Ishikawa (cell line): ENCODE measurements around the gene EYA2.

ENCODE experiments used
- CEBPB ChIP-seq: IDR thresholded peaks from 2 replicates; pipeline ENCODE4 v1.6.1; 2012
- CREB1 ChIP-seq: IDR thresholded peaks from 2 replicates; pipeline ENCODE4 v1.6.1; 2012; ENCODE audit warnings: low read depth
- EGR1 ChIP-seq: IDR thresholded peaks from 2 replicates; pipeline ENCODE4 v1.6.1; 2012
- EP300 ChIP-seq: IDR thresholded peaks from 2 replicates; pipeline ENCODE4 v1.6.1; 2012; ENCODE audit warnings: borderline replicate concordance
- FOXM1 ChIP-seq: IDR thresholded peaks from 2 replicates; pipeline ENCODE4 v1.6.1; 2012; ENCODE audit warnings: low read depth, borderline replicate concordance
- NFIC ChIP-seq: IDR thresholded peaks from 2 replicates; pipeline ENCODE4 v1.6.1; 2012
- RAD21 ChIP-seq: IDR thresholded peaks from 2 replicates; pipeline ENCODE4 v1.6.1; 2012; ENCODE audit warnings: low read depth
- TAF1 ChIP-seq: IDR thresholded peaks from 2 replicates; pipeline ENCODE4 v1.6.1; 2012; ENCODE audit warnings: low read depth, mild to moderate bottlenecking
- TCF12 ChIP-seq: IDR thresholded peaks from 2 replicates; pipeline ENCODE4 v1.6.1; 2012; ENCODE audit warnings: low read depth
- TEAD4 ChIP-seq: IDR thresholded peaks from 2 replicates; pipeline ENCODE4 v1.6.1; 2012
- YY1 ChIP-seq: IDR thresholded peaks from 2 replicates; pipeline ENCODE4 v1.6.1; 2012; ENCODE audit warnings: low read depth
- ZBTB7A ChIP-seq: IDR thresholded peaks from 2 replicates; pipeline ENCODE4 v1.6.1; 2012; ENCODE audit warnings: low read depth
- TF ChIP-seq, protein P1 (sequence below): IDR thresholded peaks from 2 replicates; pipeline ENCODE4 v1.6.1; 2012
- TF ChIP-seq, protein P2 (sequence below): IDR thresholded peaks from 2 replicates; pipeline ENCODE4 v1.6.1; 2012; ENCODE audit warnings: low read depth, mild to moderate bottlenecking
- TF ChIP-seq, protein P3 (sequence below): IDR thresholded peaks from 2 replicates; pipeline ENCODE4 v1.6.1; 2012

EYA2 gene

DNA sequence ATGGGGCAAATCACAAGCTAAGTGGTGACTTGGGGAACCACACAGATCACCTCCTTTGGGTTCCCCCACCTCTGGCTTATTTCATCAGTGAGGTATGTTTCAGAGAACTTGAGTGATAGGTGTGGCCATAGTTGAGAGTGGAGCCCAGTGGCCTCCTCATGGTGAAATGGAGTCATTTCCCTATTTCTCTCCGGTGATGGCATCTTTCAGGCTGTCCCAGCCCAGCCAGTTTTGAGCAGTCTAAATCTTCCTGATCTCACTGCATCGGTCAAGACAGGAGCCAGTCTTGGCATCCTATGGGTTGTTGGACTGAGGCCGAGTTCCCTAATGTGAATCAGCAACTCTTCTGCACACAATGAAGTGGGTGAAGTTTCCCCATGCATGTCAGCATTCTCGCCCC is 132.4 kb downstream of the EYA2 start:
- no peak for TF ChIP-seq CEBPB
- TF ChIP-seq, protein P1, sequence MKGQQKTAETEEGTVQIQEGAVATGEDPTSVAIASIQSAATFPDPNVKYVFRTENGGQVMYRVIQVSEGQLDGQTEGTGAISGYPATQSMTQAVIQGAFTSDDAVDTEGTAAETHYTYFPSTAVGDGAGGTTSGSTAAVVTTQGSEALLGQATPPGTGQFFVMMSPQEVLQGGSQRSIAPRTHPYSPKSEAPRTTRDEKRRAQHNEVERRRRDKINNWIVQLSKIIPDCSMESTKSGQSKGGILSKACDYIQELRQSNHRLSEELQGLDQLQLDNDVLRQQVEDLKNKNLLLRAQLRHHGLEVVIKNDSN = no peak

DNA sequence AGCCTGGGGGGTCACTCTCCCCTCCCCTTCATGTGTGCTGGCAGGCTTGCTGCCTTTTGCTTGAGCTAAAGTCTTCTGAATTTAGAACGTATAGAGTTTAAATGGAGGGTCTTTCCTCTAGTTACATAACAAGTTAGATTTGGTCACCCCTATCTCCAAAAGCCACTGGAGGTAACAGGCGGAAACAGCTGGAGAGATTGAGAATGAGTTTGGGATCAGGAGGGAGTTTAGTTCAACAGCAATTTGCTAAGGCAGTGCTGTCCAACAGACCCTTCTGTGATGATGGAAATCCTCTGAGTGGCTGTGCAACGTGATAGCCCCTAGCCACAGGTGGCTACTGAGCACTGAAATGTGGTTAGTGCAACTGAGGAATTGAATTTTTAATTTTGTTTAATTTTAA is 132.8 kb downstream of the EYA2 start:
- TF ChIP-seq TCF12 = no peak
- no peak for TF ChIP-seq EP300
- TF ChIP-seq, protein P1 = no peak
- TF ChIP-seq YY1 = no peak
- TF ChIP-seq RAD21 = no peak
- TF ChIP-seq, protein P2, sequence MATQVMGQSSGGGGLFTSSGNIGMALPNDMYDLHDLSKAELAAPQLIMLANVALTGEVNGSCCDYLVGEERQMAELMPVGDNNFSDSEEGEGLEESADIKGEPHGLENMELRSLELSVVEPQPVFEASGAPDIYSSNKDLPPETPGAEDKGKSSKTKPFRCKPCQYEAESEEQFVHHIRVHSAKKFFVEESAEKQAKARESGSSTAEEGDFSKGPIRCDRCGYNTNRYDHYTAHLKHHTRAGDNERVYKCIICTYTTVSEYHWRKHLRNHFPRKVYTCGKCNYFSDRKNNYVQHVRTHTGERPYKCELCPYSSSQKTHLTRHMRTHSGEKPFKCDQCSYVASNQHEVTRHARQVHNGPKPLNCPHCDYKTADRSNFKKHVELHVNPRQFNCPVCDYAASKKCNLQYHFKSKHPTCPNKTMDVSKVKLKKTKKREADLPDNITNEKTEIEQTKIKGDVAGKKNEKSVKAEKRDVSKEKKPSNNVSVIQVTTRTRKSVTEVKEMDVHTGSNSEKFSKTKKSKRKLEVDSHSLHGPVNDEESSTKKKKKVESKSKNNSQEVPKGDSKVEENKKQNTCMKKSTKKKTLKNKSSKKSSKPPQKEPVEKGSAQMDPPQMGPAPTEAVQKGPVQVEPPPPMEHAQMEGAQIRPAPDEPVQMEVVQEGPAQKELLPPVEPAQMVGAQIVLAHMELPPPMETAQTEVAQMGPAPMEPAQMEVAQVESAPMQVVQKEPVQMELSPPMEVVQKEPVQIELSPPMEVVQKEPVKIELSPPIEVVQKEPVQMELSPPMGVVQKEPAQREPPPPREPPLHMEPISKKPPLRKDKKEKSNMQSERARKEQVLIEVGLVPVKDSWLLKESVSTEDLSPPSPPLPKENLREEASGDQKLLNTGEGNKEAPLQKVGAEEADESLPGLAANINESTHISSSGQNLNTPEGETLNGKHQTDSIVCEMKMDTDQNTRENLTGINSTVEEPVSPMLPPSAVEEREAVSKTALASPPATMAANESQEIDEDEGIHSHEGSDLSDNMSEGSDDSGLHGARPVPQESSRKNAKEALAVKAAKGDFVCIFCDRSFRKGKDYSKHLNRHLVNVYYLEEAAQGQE = no peak

DNA sequence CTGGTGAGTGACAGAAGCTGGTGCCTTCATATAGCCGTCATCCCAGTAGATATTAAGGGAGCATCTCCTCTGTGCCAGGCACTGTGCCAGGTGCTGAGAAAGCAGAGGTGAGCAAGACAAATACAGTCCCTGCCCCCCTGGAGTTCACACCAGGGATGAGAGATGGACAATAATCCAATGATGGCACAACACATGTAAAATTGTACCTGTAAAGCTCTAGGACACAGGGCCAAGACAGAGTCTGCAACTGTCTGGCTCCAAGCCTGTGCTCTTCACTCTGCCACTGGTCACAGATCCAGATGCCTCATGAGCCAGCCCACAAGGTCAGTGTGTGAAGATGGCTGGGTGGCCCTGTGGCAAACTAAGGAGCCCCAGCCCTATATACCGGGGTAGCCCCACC is 133.8 kb downstream of the EYA2 start:
- TF ChIP-seq YY1 = no peak
- TF ChIP-seq FOXM1 = no peak
- TF ChIP-seq TAF1 = no peak
- TF ChIP-seq TCF12 = no peak
- TF ChIP-seq ZBTB7A = no peak
- no peak for TF ChIP-seq CREB1
- no peak for TF ChIP-seq EP300
- no peak for TF ChIP-seq EGR1
- TF ChIP-seq, protein P1 = no peak
- TF ChIP-seq, protein P2 = no peak
- TF ChIP-seq NFIC = no peak
- no peak for TF ChIP-seq CEBPB
- no peak for TF ChIP-seq TEAD4
- TF ChIP-seq, protein P3, sequence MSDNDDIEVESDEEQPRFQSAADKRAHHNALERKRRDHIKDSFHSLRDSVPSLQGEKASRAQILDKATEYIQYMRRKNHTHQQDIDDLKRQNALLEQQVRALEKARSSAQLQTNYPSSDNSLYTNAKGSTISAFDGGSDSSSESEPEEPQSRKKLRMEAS = no peak
- TF ChIP-seq RAD21 = no peak

DNA sequence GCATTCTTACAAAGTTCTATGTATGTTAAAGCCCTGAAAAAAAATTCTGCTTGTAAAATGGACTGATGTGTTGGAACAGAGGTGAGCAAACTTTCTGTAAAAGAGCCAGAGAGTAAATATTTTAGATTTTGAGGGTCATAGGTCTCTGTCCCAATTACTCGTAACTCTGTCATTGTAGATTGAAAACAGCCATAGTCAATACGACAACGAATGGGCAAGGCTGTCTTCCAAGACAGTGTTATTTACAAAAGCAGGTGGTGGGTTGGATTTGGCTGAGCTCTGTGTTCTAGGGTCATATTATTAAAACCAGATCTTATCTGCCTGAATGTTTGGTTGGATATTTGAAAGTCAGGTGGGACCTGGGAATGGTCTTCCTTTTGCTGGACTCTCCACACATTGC is 135.2 kb downstream of the EYA2 start:
- TF ChIP-seq TAF1 (no peak), CREB1 (no peak), EP300 (no peak)

DNA sequence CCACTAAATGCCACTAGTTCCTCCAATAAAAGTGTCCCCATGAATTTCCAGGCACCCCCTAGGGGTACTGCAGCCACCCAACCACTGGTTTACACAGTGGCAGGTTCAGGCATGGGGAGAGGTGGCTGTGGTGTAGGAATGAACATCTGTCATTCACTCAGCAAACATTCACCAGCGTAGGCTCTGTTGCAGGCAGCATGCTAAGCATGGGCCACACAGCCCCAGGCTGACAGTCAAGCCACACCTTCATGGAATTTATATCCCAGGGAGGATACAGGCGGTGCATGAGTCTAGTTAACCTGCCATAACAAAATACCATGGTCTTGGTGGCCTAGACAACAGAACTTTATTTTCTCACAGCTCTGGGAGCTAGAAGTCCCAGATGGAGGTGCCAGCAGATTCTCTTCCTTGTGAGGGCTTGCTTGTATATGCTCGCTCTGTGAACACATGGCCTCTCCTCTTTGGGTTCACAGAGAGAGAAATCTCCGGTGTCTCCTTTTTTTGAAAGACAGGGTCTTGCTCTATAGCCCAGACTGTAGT is 135.7 kb downstream of the EYA2 start:
- TF ChIP-seq CREB1 (no peak), RAD21 (no peak), CEBPB (no peak), FOXM1 (no peak), TEAD4 (no peak), NFIC (no peak), TCF12 (no peak), YY1 (no peak), EGR1 (no peak), ZBTB7A (no peak), TAF1 (no peak), EP300 (no peak)
- TF ChIP-seq, protein P2 = no peak
- TF ChIP-seq, protein P3 = no peak
- TF ChIP-seq, protein P1 = no peak
